Measurements from ENCODE around the gene NSMF.

DNA sequence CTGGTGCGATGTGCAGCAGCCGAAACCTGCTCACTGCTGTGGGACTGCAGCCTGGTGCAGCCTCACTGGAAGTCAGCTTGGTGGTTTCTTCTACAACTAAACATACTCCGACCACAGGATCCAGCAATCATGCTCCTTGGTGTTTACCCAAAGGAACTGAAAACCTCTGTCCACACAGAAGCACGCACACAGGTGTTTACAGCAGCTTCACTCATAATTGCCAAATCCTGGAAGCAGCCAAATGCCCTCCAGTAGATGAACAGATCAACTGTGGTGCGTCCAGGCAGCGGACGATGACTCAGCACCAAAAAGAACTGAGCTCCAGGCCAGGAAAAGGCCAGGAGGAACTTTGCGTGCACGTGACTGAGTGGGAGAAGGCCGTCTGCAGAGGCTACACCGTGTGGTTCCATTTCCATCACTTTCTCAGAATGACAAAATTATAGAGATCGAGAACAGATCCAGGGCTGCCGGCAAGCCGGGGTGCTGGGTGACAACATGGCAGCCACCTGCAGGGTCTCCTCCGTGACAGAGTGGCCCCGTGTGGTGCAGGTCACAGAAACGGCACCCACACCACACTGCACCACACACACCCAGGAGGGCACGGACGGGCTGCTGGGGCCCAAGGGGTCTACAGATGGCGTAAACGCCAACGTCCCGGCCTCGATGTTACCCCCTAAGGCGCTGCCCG is 23.1 kb upstream of the NSMF start:
- no peak for TF ChIP-seq SMC3 (IDR thresholded peaks at IDR 0.05; ENCODE audit: low read depth, low read length)
- TF ChIP-seq POLR2AphosphoS5 (IDR thresholded peaks at IDR 0.05; ENCODE audit: low read depth, low read length), result no peak
- no peak for TF ChIP-seq TAF1 (IDR thresholded peaks at IDR 0.05; ENCODE audit: borderline replicate concordance, low read depth, low read length)
- no peak for TF ChIP-seq FOXM1 (IDR thresholded peaks at IDR 0.05; ENCODE audit: low read depth)
